Calu3 (cell line): ENCODE data around the gene SLC23A2. TPM values are rescaled to one million over a fixed set of nuclear protein-coding genes. Genes with fewer than 3 reads are reported as not detected.
"Not testable (repeated sequence)": the region's sequence is repeated elsewhere in the genome, so short reads cannot be mapped to it uniquely, and the experiment has no call there.

Experiments
- BruUV-seq: library from RNA; stranded (reverse); fragments of 400-500 nt; replicated peaks from 2 replicates; lab custom pipeline; 2021; lab: Mats Ljungman, UMichigan
- CTCF ChIA-PET: fragments of 300-600 bp; sonication (Branson Sonifier 250); formaldehyde crosslinking; loops from one replicate; lab custom pipeline; 2022; ENCODE audit warnings: antibody characterized with exemption; lab: Charles Lee
- DNase-seq: peaks from one replicate; pipeline ENCODE4 v3.0.0; 2022
- H3K27ac Mint-ChIP-seq: one replicate; pipeline ENCODE4 v1.8.0; 2022; ENCODE audit warnings: mixed read lengths; ENCODE audit not compliant: unreplicated experiment
- H3K27me3 Mint-ChIP-seq: one replicate; pipeline ENCODE4 v1.8.0; 2022; ENCODE audit warnings: mixed read lengths; ENCODE audit not compliant: unreplicated experiment
- H3K36me3 Mint-ChIP-seq: one replicate; pipeline ENCODE4 v1.8.0; 2022; ENCODE audit warnings: mild to moderate bottlenecking, moderate library complexity, mixed read lengths; ENCODE audit not compliant: insufficient read depth, unreplicated experiment
- H3K4me1 Mint-ChIP-seq: one replicate; pipeline ENCODE4 v1.8.0; 2022; ENCODE audit warnings: mild to moderate bottlenecking, low read depth, mixed read lengths; ENCODE audit not compliant: unreplicated experiment
- H3K4me3 Mint-ChIP-seq: one replicate; pipeline ENCODE4 v1.8.0; 2022; ENCODE audit warnings: mild to moderate bottlenecking, low read depth, moderate library complexity, mixed read lengths; ENCODE audit not compliant: unreplicated experiment
- H3K9me3 Mint-ChIP-seq: one replicate; pipeline ENCODE4 v1.8.0; 2022; ENCODE audit warnings: low read depth, mixed read lengths; ENCODE audit not compliant: unreplicated experiment
- CTCF ChIP-seq: fragments of 200-600 bp; IDR thresholded peaks from one replicate; pipeline ENCODE4 v1.8.0; 2022; ENCODE audit warnings: antibody characterized with exemption; ENCODE audit not compliant: unreplicated experiment
- intact Hi-C: fragments of 100-400 bp; cut with micrococcal nuclease; formaldehyde crosslinking; loops from one replicate; pipeline ENCODE4 v1.10.0; 2022; ENCODE audit not compliant: unreplicated experiment
- total RNA-seq: library from RNA; stranded (reverse); gene quantifications from 2 replicates; pipeline ENCODE4 v1.2.3, GENCODE V29; 2022

The SLC23A2 gene
- total RNA-seq, 1 experiment from 2014 or later = 14.8 TPM

DNA sequence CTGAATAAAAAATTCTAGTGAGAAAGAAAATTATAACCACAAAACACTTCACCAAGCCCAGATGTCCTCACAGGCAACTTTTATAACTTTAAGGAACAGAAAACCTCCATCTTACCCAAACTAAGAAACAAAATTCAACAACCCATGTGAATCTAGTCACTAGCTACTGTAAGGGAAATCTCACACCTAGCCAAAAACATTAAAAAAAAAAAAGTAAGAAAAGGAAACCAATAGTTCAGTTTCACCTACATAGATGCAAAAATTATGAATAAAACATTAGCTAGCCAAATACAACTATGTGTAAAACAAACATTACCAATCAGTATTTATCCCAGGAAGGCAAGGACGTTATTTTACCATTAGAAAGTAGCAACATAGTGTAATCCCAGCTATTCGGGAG, 35.5 kb upstream of the SLC23A2 start:
- no peak for TF ChIP-seq CTCF
- intact Hi-C loops = no loop called here
- no peak for DNase-seq
- Mint-ChIP-seq H3K36me3 (no peaks in the 10 kb centered on the region), H3K27ac (no peak overlapping the region), H3K9me3 (no peaks in the 10 kb centered on the region), H3K4me3 (no peak overlapping the region), H3K27me3 (no peaks in the 10 kb centered on the region), H3K4me1 (no peaks in the 10 kb centered on the region)
- BruUV-seq = no TSS peak
- CTCF ChIA-PET = no interaction called here

DNA sequence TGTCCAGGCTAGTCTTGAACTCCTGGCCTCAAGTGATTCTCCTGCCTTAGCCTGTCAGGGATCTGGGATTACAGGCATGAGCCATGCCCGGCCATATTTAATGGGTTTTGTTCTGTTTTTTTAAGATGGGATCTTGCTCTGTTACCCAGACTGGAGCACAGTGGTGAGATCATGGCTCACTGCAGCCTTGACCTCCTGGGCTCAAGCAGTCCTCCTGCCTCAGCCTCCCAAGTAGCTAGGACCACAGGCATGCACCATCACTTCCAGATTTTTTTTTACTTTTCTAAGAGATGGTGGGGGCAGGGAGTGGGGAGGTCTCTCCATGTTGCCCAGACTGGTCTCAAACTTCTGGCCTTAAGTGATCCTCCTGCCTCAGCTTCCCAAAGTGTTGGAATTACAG, 34.2 kb upstream of the SLC23A2 start:
- H3K9me3 Mint-ChIP-seq, H3K27ac Mint-ChIP-seq, H3K27me3 Mint-ChIP-seq, DNase-seq, BruUV-seq, H3K36me3 Mint-ChIP-seq, H3K4me3 Mint-ChIP-seq, intact Hi-C loops, H3K4me1 Mint-ChIP-seq: not testable (repeated sequence)
- CTCF ChIA-PET = interaction anchor here (0.7 kb wide), 1 partner anchor 39 kb away, joined by 3 read pairs; no protein-coding TSS in a partner anchor

GRCh38 chr20:5033566-5033965, 32.3 kb upstream of the SLC23A2 start:
- H3K4me3 Mint-ChIP-seq = no peak overlapping the region
- CTCF ChIA-PET = no interaction called here
- intact Hi-C loops = no loop called here

GRCh38 chr20:5031701-5032100, 30.4 kb upstream of the SLC23A2 start:
- H3K4me3 Mint-ChIP-seq, H3K4me1 Mint-ChIP-seq, H3K27me3 Mint-ChIP-seq, CTCF ChIA-PET, H3K36me3 Mint-ChIP-seq, H3K9me3 Mint-ChIP-seq, BruUV-seq, H3K27ac Mint-ChIP-seq, intact Hi-C loops, DNase-seq: not testable (repeated sequence)

More at GRCh38 chr20:5033566-5033965, 32.3 kb upstream of the SLC23A2 start:
- no peaks in the 10 kb centered on the region for H3K9me3 Mint-ChIP-seq
- no TSS peak for BruUV-seq
- no peaks in the 10 kb centered on the region for H3K4me1 Mint-ChIP-seq
- no peak for DNase-seq
- H3K27me3 Mint-ChIP-seq = no peaks in the 10 kb centered on the region
- no peak overlapping the region for H3K27ac Mint-ChIP-seq
- no peaks in the 10 kb centered on the region for H3K36me3 Mint-ChIP-seq
- TF ChIP-seq CTCF = no peak

DNA sequence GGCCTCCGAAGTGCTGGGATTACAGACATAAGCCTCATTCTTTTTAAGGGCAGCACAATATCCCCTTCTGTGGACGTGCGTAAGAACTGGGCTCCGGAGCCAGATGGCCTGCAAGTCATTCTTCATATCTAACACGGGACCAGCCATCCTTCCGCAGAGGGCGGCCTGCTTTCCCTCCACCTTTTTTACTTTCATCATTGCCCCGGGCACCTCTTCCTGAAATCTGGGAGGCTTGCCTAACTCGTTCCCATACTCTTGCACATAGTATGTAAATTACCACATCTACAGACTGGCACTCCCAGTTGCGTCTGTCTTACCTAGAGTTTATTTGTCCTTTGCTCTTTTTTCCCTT, 29.9 kb upstream of the SLC23A2 start:
- no peak for DNase-seq
- H3K27ac Mint-ChIP-seq = no peak overlapping the region

More for the DNA sequence above, 29.9 kb upstream of the SLC23A2 start:
- Mint-ChIP-seq H3K4me1 (no peaks in the 10 kb centered on the region), H3K9me3 (no peaks in the 10 kb centered on the region), H3K27me3 (no peaks in the 10 kb centered on the region), H3K36me3 (no peaks in the 10 kb centered on the region), H3K4me3 (no peak overlapping the region)
- intact Hi-C loops = no loop called here
- BruUV-seq = no TSS peak
- no peak for TF ChIP-seq CTCF
- CTCF ChIA-PET = interaction anchor here (0.7 kb wide), 2 partner anchors 11 to 556 kb away, joined by 3 read pairs; no protein-coding TSS in a partner anchor
